AG10803 (cell line): Measurements from ENCODE around the gene POLR2L.

ENCODE experiments used
- DNase-seq: peaks from one replicate; pipeline ENCODE4 v3.0.0; 2010; ENCODE audit warnings: low read depth
- H3K4me3 ChIP-seq: 2 replicates; pipeline ENCODE4 v1.5.1; 2011; ENCODE audit warnings: mild to moderate bottlenecking, low read length, control low read depth
- CTCF ChIP-seq: conservative IDR thresholded peaks from 2 replicates; pipeline ENCODE4 v1.5.1; 2011; ENCODE audit warnings: mild to moderate bottlenecking, low read length, control low read depth, inconsistent platforms

POLR2L gene

GRCh38 chr11:819943-820649 is 22.2 kb downstream of the POLR2L start:
- peak; percentile 59 for DNase-seq
- no peak for TF ChIP-seq CTCF
- H3K4me3 ChIP-seq: peak overlapping the region; percentile 78

- DNase-seq: peak; percentile 86
- H3K4me3 ChIP-seq: peak overlapping the region; percentile 82
- TF ChIP-seq CTCF: no peak
These were observed 23.0 kb downstream of the POLR2L start for GRCh38 chr11:819129-819931.

DNA sequence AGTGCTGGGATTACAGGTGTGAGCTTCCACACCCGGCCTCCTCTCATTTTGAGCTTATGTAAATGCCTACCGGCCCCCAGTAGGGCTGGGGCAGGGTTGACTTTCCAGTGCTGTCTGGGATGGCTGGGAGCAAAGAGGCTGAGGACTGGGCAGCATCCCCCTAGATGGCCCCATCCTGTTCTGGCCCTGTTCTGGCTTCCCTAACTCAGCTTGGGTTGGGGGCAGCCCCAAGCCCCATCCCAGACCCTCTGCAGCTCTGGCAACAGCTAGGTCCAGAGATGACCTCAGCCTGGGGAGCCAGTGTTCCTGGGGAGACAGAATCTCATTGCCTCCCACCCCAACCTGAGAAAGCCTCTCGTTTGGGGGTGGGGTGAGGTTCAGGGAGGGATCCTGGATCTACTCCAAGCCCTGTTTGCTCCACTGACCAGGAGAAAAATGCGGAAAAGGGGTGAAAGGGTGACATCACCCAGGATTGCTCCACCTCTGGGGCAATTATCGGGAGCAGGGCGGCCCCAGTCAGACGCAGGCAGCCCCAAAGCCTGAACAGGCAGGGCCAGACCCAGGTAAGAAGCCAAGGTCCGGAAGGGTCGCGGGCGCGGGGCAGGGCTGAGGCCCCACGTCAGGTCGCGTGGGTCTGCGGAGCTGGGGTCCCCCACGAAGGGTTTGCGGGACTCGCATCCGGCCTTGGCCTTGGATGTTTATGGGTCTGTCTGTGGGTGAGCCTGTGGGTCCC is 23.8 kb downstream of the POLR2L start, which contains the start of gene PNPLA2:
TSS of gene PNPLA2 (plus strand) at position 519 of the 733 bp plus-strand sequence. CDS start 805 bp downstream, outside the sequence.
- peak; percentile 84 for DNase-seq

DNA sequence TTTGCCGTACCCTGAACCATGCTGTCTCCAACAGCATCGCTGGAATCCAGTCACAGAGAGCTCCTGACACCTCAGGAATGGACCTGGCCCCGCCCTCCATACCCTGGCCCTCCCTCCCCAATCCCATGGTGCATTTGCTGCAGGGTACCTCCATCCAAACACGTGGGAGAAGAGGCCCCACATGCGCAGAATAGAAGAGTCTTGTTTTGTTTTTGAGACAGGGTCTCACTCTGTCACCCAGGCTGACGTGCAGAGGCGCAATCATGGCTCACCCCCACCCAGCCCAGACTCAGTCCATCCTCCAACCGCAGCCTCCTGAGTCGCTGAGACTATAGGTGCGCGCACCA is 25.9 kb downstream of the POLR2L start:
- no peak for DNase-seq
- no peak overlapping the region for H3K4me3 ChIP-seq
- TF ChIP-seq CTCF: no peak

More for the DNA sequence above, 23.8 kb downstream of the POLR2L start, which contains the start of gene PNPLA2:
- TF ChIP-seq CTCF: no peak
- peak within 1 kb of the TSS; percentile 82 for H3K4me3 ChIP-seq

GRCh38 chr11:815675-816432 is 26.5 kb downstream of the POLR2L start:
- TF ChIP-seq CTCF: no peak
- DNase-seq: no peak
- H3K4me3 ChIP-seq: no peak overlapping the region

- no peak for DNase-seq
- no peak for TF ChIP-seq CTCF
- no peak overlapping the region for H3K4me3 ChIP-seq
These were observed 28.8 kb downstream of the POLR2L start for GRCh38 chr11:813456-814096.
